ENCODE results near the gene MOSPD3. TPM values are rescaled to one million over a fixed set of nuclear protein-coding genes. Genes with fewer than 3 reads are reported as not detected.

The MOSPD3 gene
- total RNA-seq, 2 donors from 2014 or later: 9.2 to 29.6 TPM

- Histone ChIP-seq H3K9me3 (no peaks in the 10 kb centered on the region), H3K4me3 (no peak overlapping the region), H3K36me3 (no peaks in the 10 kb centered on the region), H3K27ac (no peak overlapping the region), H3K4me1 (ENCODE audit: control insufficient read depth in 1 of 2, low read depth in 2 of 2) (peaks cover 0 to 7% of the 10 kb centered on the region in 2 donors), H3K27me3 (replicated peaks; ENCODE audit: insufficient read depth) (no peaks in the 10 kb centered on the region)
- DNase-seq (ENCODE audit: low spot score) (no peak), ATAC-seq (ENCODE audit: insufficient number of reproducible peaks, low FRiP score, low read depth) (no peak)
- TF ChIP-seq, protein P1, sequence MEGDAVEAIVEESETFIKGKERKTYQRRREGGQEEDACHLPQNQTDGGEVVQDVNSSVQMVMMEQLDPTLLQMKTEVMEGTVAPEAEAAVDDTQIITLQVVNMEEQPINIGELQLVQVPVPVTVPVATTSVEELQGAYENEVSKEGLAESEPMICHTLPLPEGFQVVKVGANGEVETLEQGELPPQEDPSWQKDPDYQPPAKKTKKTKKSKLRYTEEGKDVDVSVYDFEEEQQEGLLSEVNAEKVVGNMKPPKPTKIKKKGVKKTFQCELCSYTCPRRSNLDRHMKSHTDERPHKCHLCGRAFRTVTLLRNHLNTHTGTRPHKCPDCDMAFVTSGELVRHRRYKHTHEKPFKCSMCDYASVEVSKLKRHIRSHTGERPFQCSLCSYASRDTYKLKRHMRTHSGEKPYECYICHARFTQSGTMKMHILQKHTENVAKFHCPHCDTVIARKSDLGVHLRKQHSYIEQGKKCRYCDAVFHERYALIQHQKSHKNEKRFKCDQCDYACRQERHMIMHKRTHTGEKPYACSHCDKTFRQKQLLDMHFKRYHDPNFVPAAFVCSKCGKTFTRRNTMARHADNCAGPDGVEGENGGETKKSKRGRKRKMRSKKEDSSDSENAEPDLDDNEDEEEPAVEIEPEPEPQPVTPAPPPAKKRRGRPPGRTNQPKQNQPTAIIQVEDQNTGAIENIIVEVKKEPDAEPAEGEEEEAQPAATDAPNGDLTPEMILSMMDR (IDR thresholded peaks at IDR 0.05): no peak
Measured at GRCh38 chr7:100621554-100621953, 9.2 kb downstream of the MOSPD3 start.

DNA sequence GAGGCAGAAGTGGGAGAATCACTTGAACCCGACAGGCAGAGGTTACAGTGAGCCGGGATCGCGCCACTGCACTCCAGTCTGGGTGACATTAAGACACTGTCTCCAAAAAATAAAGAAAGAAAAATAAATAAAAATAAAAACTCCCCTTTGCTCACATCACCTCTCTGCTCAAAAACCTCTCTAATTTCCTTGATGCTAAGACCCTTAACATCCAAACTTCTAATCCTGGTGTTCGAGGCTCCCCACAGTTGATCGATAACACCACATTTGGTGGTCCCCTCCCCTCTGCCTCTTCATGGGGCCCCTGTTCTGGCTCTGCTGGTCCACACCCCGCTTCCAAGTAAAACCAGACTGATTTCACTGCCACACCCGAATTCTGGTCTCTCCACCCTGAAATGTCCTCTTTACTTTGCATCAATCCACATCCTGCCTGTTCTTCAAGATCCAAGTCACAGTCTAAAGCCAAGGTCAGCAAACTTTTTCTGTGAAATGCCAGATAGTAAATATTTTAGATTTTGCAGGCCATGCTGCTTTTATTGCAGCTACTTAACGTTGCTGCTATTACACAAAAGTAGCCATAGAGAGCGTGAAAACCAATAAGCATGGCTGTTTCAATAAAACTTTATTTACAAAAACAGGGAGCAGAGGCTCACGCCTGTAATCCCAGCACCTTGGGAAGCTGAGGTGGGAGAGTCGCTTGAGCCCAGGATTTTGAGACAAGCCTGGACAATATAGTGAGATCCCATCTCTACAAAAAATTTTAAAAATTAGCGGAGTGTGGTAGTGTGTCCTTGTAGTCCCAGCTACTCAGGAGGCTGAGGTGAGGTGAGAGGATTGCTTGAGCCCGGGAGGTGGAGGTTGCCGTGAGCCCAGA, 11.8 kb downstream of the MOSPD3 start:
- Histone ChIP-seq H3K27ac (no peak overlapping the region), H3K4me1 (ENCODE audit: control insufficient read depth in 1 of 2, low read depth in 2 of 2) (peaks cover 3 to 11% of the 10 kb centered on the region in 2 donors), H3K4me3 (no peak overlapping the region), H3K27me3 (replicated peaks; ENCODE audit: insufficient read depth) (no peaks in the 10 kb centered on the region), H3K9me3 (no peaks in the 10 kb centered on the region), H3K36me3 (no peaks in the 10 kb centered on the region)
- DNase-seq (ENCODE audit: low spot score) (no peak), ATAC-seq (ENCODE audit: insufficient number of reproducible peaks, low FRiP score, low read depth) (no peak)
- TF ChIP-seq, protein P1 (IDR thresholded peaks at IDR 0.05): no peak

- H3K4me3 ChIP-seq: peak overlapping the region; percentile 66
- H3K36me3 ChIP-seq: no peaks in the 10 kb centered on the region
- no peak for DNase-seq (ENCODE audit: low spot score)
- no peak for ATAC-seq (ENCODE audit: insufficient number of reproducible peaks, low FRiP score, low read depth)
- TF ChIP-seq, protein P1 (IDR thresholded peaks at IDR 0.05): no peak
- peaks cover 3 to 11% of the 10 kb centered on the region in 2 donors for H3K4me1 ChIP-seq (ENCODE audit: control insufficient read depth in 1 of 2, low read depth in 2 of 2)
- no peaks in the 10 kb centered on the region for H3K9me3 ChIP-seq
- H3K27ac ChIP-seq: no peak overlapping the region
- H3K27me3 ChIP-seq (replicated peaks; ENCODE audit: insufficient read depth): no peaks in the 10 kb centered on the region
Measured at GRCh38 chr7:100626055-100626454, 13.7 kb downstream of the MOSPD3 start.

- H3K4me1 ChIP-seq (ENCODE audit: control insufficient read depth in 1 of 2, low read depth in 2 of 2): peaks cover 3 to 11% of the 10 kb centered on the region in 2 donors
- peak overlapping the region; percentile 66 for H3K4me3 ChIP-seq
- no peaks in the 10 kb centered on the region for H3K9me3 ChIP-seq
- TF ChIP-seq, protein P1 (IDR thresholded peaks at IDR 0.05): no peak
- ATAC-seq (ENCODE audit: insufficient number of reproducible peaks, low FRiP score, low read depth) (peak; percentile 42), DNase-seq (ENCODE audit: low spot score) (peak; percentile 53)
- no peaks in the 10 kb centered on the region for H3K27me3 ChIP-seq (replicated peaks; ENCODE audit: insufficient read depth)
- H3K36me3 ChIP-seq: no peaks in the 10 kb centered on the region
- no peak overlapping the region for H3K27ac ChIP-seq
Measured at GRCh38 chr7:100626530-100627237, 14.3 kb downstream of the MOSPD3 start.

DNA sequence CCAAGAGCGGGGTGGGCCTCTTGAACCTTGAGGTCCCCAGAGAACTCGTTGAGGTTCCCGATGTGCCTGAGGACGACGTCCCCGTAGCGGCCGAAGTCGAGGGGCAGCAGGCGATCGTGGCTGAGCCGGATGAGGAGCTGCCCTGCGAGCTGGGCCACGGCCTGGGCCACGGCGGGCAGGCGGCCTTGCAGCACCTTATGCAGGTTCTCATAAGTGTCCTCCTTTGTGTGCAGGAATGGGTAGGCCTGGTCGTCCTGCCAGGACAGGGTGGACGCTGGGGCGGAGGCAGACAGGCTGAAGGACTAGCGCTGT, 14.9 kb downstream of the MOSPD3 start:
- Histone ChIP-seq H3K27ac (no peak overlapping the region), H3K27me3 (replicated peaks; ENCODE audit: insufficient read depth) (no peaks in the 10 kb centered on the region), H3K9me3 (no peaks in the 10 kb centered on the region), H3K4me3 (no peak overlapping the region), H3K36me3 (no peaks in the 10 kb centered on the region), H3K4me1 (ENCODE audit: control insufficient read depth in 1 of 2, low read depth in 2 of 2) (peaks cover 3 to 11% of the 10 kb centered on the region in 2 donors)
- no peak for DNase-seq (ENCODE audit: low spot score)
- no peak for ATAC-seq (ENCODE audit: insufficient number of reproducible peaks, low FRiP score, low read depth)
- TF ChIP-seq, protein P1 (IDR thresholded peaks at IDR 0.05): no peak
